A673 (cell line): ENCODE results near the gene ARHGAP26.

ENCODE experiments used
- CTCF ChIP-seq: fragments of 300-800, 200-600 bp; sonication (generic); conservative IDR thresholded peaks from 2 replicates; pipeline ENCODE4 v1.5.1; 2017; ENCODE audit warnings: low read depth, mild to moderate bottlenecking, antibody characterized with exemption, low read length, moderate library complexity, mixed read lengths
- EZH2 ChIP-seq: fragments of 200-600 bp; sonication (generic); IDR thresholded peaks from 2 replicates; pipeline ENCODE4 v1.6.1; 2017; ENCODE audit warnings: borderline replicate concordance, low read depth, mild to moderate bottlenecking, mixed read lengths, antibody characterized with exemption, low read length; ENCODE audit not compliant: poor library complexity, severe bottlenecking

- TF ChIP-seq EZH2 (no peak), CTCF (no peak)
Measured at GRCh38 chr5:143108498-143109128, 338.4 kb downstream of the ARHGAP26 start.
